Posterior vena cava (tissue), 2 donors: ENCODE results near the gene ALDOC. TPM values are rescaled to one million over a fixed set of nuclear protein-coding genes. Genes with fewer than 3 reads are reported as not detected.

Experiments
- DNase-seq: peaks from one replicate; pipeline ENCODE4 v3.0.0-alpha.2; 2020; ENCODE audit warnings: low spot score
- intact Hi-C, 2 donors: fragments of 100-400 bp; cut with DNase I; formaldehyde crosslinking; loops; one replicate each; pipeline versions ENCODE4 v1.14.1 to v1.14.2; 2022 to 2023
- total RNA-seq, 2 donors: library from RNA; stranded (reverse); fragmentation: NEBNext Ultra II Directional; extraction: Animal tissue kit (Norgen Biotek cat#: 25700); gene quantifications; one replicate each; pipeline ENCODE4 v1.2.1, GENCODE V29; 2021
- donor health status: DM: yes; HTN: yes; CAD: no.
- donor health status: DM: yes; HTN: yes; CAD: no.

Gene ALDOC
- total RNA-seq, 2 donors from 2014 or later = 6.9 to 8.4 TPM

- DNase-seq = no peak
- intact Hi-C loops = no loop called here
Measured at GRCh38 chr17:28540231-28540630, 36.5 kb downstream of the ALDOC start.

- intact Hi-C loops = loop anchor here in 1 of 2 donors (5.0 kb wide), 1 partner anchor 41 kb away; no protein-coding TSS in a partner anchor
- DNase-seq = no peak
Measured at GRCh38 chr17:28538296-28538895, 38.3 kb downstream of the ALDOC start.

- intact Hi-C loops = loop anchor here in 1 of 2 donors (5.0 kb wide), 1 partner anchor 40 kb away; no protein-coding TSS in a partner anchor
Measured at GRCh38 chr17:28537219-28537610, 39.5 kb downstream of the ALDOC start.

GRCh38 chr17:28536532-28537218 is 40.0 kb downstream of the ALDOC start:
- intact Hi-C loops = loop anchor here in 1 of 2 donors (5.0 kb wide), 1 partner anchor 39 kb away; no protein-coding TSS in a partner anchor

More at GRCh38 chr17:28537219-28537610, 39.5 kb downstream of the ALDOC start:
- no peak for DNase-seq

GRCh38 chr17:28534740-28535375 is 41.8 kb downstream of the ALDOC start:
- intact Hi-C loops = loop anchor here in 1 of 2 donors (5.0 kb wide), 1 partner anchor 38 kb away; no protein-coding TSS in a partner anchor

More at GRCh38 chr17:28536532-28537218, 40.0 kb downstream of the ALDOC start:
- DNase-seq = no peak

GRCh38 chr17:28533091-28533807 is 43.4 kb downstream of the ALDOC start:
- no peak for DNase-seq
- intact Hi-C loops = no loop called here

More at GRCh38 chr17:28534740-28535375, 41.8 kb downstream of the ALDOC start:
- DNase-seq = no peak

GRCh38 chr17:28532050-28532960 is 44.4 kb downstream of the ALDOC start:
- intact Hi-C loops = no loop called here
- no peak for DNase-seq

GRCh38 chr17:28530926-28531325 is 45.8 kb downstream of the ALDOC start:
- DNase-seq = peak; percentile 56
- intact Hi-C loops = no loop called here

GRCh38 chr17:28530250-28530649 is 46.4 kb downstream of the ALDOC start:
- no peak for DNase-seq
- intact Hi-C loops = no loop called here

- no peak for DNase-seq
Measured at GRCh38 chr17:28529013-28529400, 47.7 kb downstream of the ALDOC start.

GRCh38 chr17:28528327-28529012 is 48.2 kb downstream of the ALDOC start:
- DNase-seq = no peak
- intact Hi-C loops = no loop called here

More at GRCh38 chr17:28529013-28529400, 47.7 kb downstream of the ALDOC start:
- intact Hi-C loops = no loop called here

GRCh38 chr17:28527859-28528258 is 48.8 kb downstream of the ALDOC start:
- no peak for DNase-seq
- intact Hi-C loops = no loop called here

GRCh38 chr17:28527181-28527681 is 49.5 kb downstream of the ALDOC start:
- no peak for DNase-seq
- intact Hi-C loops = no loop called here

- no peak for DNase-seq
- intact Hi-C loops = no loop called here
Measured at GRCh38 chr17:28526381-28526780, 50.3 kb downstream of the ALDOC start.

GRCh38 chr17:28524476-28525424 is 51.9 kb downstream of the ALDOC start:
- intact Hi-C loops = no loop called here
- no peak for DNase-seq

- intact Hi-C loops = no loop called here
- DNase-seq = peak; percentile 72
Measured at GRCh38 chr17:28523876-28524275, 52.8 kb downstream of the ALDOC start.

GRCh38 chr17:28523186-28523585 is 53.5 kb downstream of the ALDOC start:
- intact Hi-C loops = no loop called here
- no peak for DNase-seq
